Activated T-helper 1 cell treated with anti-CD3 and anti-CD28 coated beads, Interleukin-12 subunit alpha, Interleukin-12 subunit beta, Interleukin-2, Interleukin-4 antibody, amounts not matched to agents 30 ng/mL and 10 ng/mL and 1 ng/mL, durations not matched to agents 14 hours and 24 hours and 36 hours (primary cell): ENCODE data around the gene PTTG2. TPM values are rescaled to one million over a fixed set of nuclear protein-coding genes. Genes with fewer than 3 reads are reported as not detected.

Source experiments
- DNase-seq: peaks from one replicate; pipeline ENCODE4 v3.0.0; 2021; ENCODE audit warnings: low spot score
- H3K27ac Mint-ChIP-seq: one replicate; pipeline ENCODE4 v1.8.0; 2021; ENCODE audit warnings: mild to moderate bottlenecking, mixed read lengths
- H3K27me3 Mint-ChIP-seq: one replicate; pipeline ENCODE4 v1.8.0; 2022; ENCODE audit warnings: mild to moderate bottlenecking, moderate library complexity, mixed read lengths; ENCODE audit not compliant: insufficient read depth
- H3K36me3 Mint-ChIP-seq: one replicate; pipeline ENCODE4 v1.8.0; 2021; ENCODE audit warnings: low read depth, mixed read lengths
- H3K4me1 Mint-ChIP-seq: one replicate; pipeline ENCODE4 v1.8.0; 2021; ENCODE audit warnings: low read depth, mixed read lengths
- H3K4me3 Mint-ChIP-seq: one replicate; pipeline ENCODE4 v1.8.0; 2021; ENCODE audit warnings: mild to moderate bottlenecking, moderate library complexity, mixed read lengths
- H3K9me3 Mint-ChIP-seq: one replicate; pipeline ENCODE4 v1.8.0; 2021; ENCODE audit warnings: mixed read lengths
- intact Hi-C: fragments of 100-400 bp; cut with micrococcal nuclease; formaldehyde crosslinking; loops from one replicate; pipeline ENCODE4 v1.15.1; 2024
- total RNA-seq: library from RNA; stranded (reverse); gene quantifications from 2 replicates; pipeline ENCODE4 v1.2.3, GENCODE V29; 2022

PTTG2 gene
- total RNA-seq, 1 donor from 2014 or later = 0.29 TPM

DNA sequence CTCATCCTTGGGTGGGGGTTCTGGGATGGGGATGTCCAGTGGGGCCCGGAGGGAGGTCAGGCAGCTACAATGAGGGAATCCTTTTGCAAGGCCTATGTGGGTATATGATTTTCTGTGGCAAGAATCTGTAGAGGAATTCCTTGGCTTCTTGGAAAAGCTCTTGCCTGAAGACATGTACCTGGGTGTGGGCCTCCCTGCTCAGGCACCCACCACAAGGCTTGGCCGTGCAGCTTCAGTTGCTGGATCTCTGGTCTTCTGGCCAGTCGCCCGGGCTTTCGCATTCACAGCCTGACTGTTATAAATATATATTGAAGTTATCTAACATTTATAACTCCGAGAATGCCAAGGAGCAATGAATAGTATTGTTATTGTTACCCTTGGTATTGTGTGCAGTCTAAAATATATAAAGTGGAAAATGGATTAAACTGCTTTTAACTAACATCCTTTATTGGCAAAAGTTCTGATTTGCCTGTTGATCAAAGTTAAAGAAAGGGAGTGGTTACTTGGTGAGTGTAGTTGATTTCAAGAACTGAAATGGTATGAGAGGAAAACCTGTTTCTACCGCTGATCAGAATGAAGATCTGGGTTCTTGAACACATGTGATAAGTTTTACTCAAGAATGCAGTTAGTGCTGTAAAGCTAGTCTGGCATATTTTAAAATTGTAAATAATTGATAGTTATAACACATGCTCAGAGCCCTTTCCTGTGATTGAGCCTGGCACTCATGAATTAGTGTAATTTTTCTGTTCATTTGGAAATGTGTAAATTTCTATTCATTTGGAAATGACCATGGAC is 36.0 kb downstream of the PTTG2 start:
- Mint-ChIP-seq H3K27ac (no peak overlapping the region), H3K27me3 (no peaks in the 10 kb centered on the region), H3K4me3 (no peak overlapping the region), H3K9me3 (no peaks in the 10 kb centered on the region), H3K4me1 (peaks cover 29% of the 10 kb centered on the region), H3K36me3 (peaks cover 3% of the 10 kb centered on the region)
- no peak for DNase-seq
- intact Hi-C loops = no loop called here

- intact Hi-C loops = no loop called here
- no peak for DNase-seq
- Mint-ChIP-seq H3K27ac (no peak overlapping the region), H3K4me1 (peaks cover 39% of the 10 kb centered on the region), H3K9me3 (no peaks in the 10 kb centered on the region), H3K27me3 (no peaks in the 10 kb centered on the region), H3K4me3 (no peak overlapping the region), H3K36me3 (peaks cover 2% of the 10 kb centered on the region)
These were observed 38.0 kb downstream of the PTTG2 start for GRCh38 chr4:37998226-37998625.

- no peaks in the 10 kb centered on the region for H3K9me3 Mint-ChIP-seq
- H3K27ac Mint-ChIP-seq = peak overlapping the region; percentile 9
- no peaks in the 10 kb centered on the region for H3K27me3 Mint-ChIP-seq
- peaks cover 2% of the 10 kb centered on the region for H3K36me3 Mint-ChIP-seq
- no peak for DNase-seq
- H3K4me3 Mint-ChIP-seq = no peak overlapping the region
- peaks cover 40% of the 10 kb centered on the region for H3K4me1 Mint-ChIP-seq
- intact Hi-C loops = no loop called here
These were observed 39.0 kb downstream of the PTTG2 start for GRCh38 chr4:37999000-37999716.

DNA sequence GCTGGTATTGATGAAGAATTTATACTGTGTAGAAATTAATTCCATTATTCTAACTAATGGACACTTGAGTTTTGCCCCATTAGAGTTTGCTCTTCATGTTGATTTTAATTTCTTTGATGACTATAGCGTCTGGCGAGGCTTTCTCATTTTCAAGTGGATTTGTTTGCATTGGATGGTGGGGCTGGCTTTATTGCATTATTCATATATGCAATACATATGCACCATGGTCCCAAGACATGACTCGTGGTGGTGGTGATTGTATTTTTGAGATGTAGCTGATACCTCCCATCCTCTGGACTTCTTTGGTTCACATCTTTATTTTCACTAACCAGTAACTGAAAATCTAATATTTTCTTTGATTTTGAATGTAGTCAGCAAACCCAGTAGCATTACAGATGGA is 39.8 kb downstream of the PTTG2 start:
- H3K9me3 Mint-ChIP-seq = no peaks in the 10 kb centered on the region
- H3K27me3 Mint-ChIP-seq = peaks cover 2% of the 10 kb centered on the region
- H3K27ac Mint-ChIP-seq = no peak overlapping the region
- intact Hi-C loops = no loop called here
- no peak for DNase-seq
- no peak overlapping the region for H3K4me3 Mint-ChIP-seq
- H3K4me1 Mint-ChIP-seq = peaks cover 32% of the 10 kb centered on the region
- H3K36me3 Mint-ChIP-seq = peaks cover 2% of the 10 kb centered on the region

GRCh38 chr4:38001927-38002326 is 41.7 kb downstream of the PTTG2 start:
- H3K4me3 Mint-ChIP-seq = no peak overlapping the region
- no peak overlapping the region for H3K27ac Mint-ChIP-seq
- no peak for DNase-seq
- intact Hi-C loops = no loop called here
- no peaks in the 10 kb centered on the region for H3K9me3 Mint-ChIP-seq
- peaks cover 20% of the 10 kb centered on the region for H3K4me1 Mint-ChIP-seq
- H3K36me3 Mint-ChIP-seq = peaks cover 2% of the 10 kb centered on the region
- H3K27me3 Mint-ChIP-seq = peaks cover 3% of the 10 kb centered on the region

- no peak overlapping the region for H3K4me3 Mint-ChIP-seq
- H3K27me3 Mint-ChIP-seq = peaks cover 3% of the 10 kb centered on the region
- no peak for DNase-seq
- H3K9me3 Mint-ChIP-seq = no peaks in the 10 kb centered on the region
- H3K27ac Mint-ChIP-seq = no peak overlapping the region
- peaks cover 2% of the 10 kb centered on the region for H3K36me3 Mint-ChIP-seq
- peaks cover 20% of the 10 kb centered on the region for H3K4me1 Mint-ChIP-seq
- intact Hi-C loops = no loop called here
These were observed 42.4 kb downstream of the PTTG2 start for GRCh38 chr4:38002451-38003071.

- no peak overlapping the region for H3K27ac Mint-ChIP-seq
- H3K36me3 Mint-ChIP-seq = no peaks in the 10 kb centered on the region
- intact Hi-C loops = no loop called here
- no peaks in the 10 kb centered on the region for H3K9me3 Mint-ChIP-seq
- DNase-seq = no peak
- H3K27me3 Mint-ChIP-seq = peaks cover 3% of the 10 kb centered on the region
- H3K4me1 Mint-ChIP-seq = peaks cover 20% of the 10 kb centered on the region
- H3K4me3 Mint-ChIP-seq = no peak overlapping the region
These were observed 42.9 kb downstream of the PTTG2 start for GRCh38 chr4:38003102-38003501.

DNA sequence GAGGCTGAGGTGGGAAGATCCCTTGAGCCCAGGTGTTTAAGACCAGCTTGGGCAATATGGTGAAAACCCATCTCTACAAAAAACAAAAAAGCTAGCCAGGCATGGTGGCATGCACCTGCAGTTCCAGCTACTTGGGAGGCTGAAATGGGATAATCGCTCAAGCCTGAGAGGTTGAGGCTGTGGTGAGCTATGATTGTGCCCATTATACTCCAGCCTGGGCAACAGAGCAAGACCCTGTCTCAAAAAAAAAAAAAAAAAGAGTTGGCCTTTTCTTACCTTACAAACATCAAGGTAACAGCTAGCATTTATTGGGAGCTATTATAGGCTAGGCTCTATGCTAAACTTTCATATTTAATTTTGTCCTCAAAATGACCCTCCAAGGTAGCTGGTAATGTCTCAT is 43.4 kb downstream of the PTTG2 start:
- no peaks in the 10 kb centered on the region for H3K9me3 Mint-ChIP-seq
- H3K4me3 Mint-ChIP-seq = no peak overlapping the region
- peaks cover 20% of the 10 kb centered on the region for H3K4me1 Mint-ChIP-seq

DNA sequence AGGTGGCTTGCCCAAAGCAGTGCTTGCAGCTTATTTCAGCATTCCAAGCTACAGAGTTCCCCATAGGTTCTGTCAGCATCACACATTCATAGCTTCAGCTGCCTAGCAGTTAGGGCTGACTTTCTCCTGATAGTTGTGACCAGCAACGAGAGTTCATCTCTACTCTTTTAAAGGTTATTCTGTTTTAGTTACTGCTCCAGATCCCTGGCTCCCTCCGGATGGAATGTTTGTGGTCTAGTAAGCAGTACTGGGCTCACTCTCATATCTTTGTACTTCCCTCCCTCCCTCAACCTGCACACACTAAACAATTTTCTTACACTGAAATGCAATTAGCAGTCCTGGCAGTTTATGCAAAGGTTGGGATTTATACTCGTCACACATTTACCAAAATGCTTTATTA is 43.9 kb downstream of the PTTG2 start:
- no peak overlapping the region for H3K4me3 Mint-ChIP-seq
- DNase-seq = no peak
- H3K9me3 Mint-ChIP-seq = no peaks in the 10 kb centered on the region
- H3K36me3 Mint-ChIP-seq = no peaks in the 10 kb centered on the region
- intact Hi-C loops = no loop called here
- no peak overlapping the region for H3K27ac Mint-ChIP-seq
- H3K4me1 Mint-ChIP-seq = peaks cover 20% of the 10 kb centered on the region
- H3K27me3 Mint-ChIP-seq = peaks cover 3% of the 10 kb centered on the region

More for the DNA sequence above, 43.4 kb downstream of the PTTG2 start:
- Mint-ChIP-seq H3K27ac (no peak overlapping the region), H3K36me3 (no peaks in the 10 kb centered on the region), H3K27me3 (peaks cover 3% of the 10 kb centered on the region)
- intact Hi-C loops = no loop called here
- no peak for DNase-seq

GRCh38 chr4:38004887-38005286 is 44.7 kb downstream of the PTTG2 start:
- Mint-ChIP-seq H3K4me1 (peaks cover 12% of the 10 kb centered on the region), H3K4me3 (no peak overlapping the region), H3K36me3 (no peaks in the 10 kb centered on the region), H3K9me3 (no peaks in the 10 kb centered on the region), H3K27ac (no peak overlapping the region), H3K27me3 (peaks cover 3% of the 10 kb centered on the region)
- intact Hi-C loops = no loop called here
- DNase-seq = no peak

DNA sequence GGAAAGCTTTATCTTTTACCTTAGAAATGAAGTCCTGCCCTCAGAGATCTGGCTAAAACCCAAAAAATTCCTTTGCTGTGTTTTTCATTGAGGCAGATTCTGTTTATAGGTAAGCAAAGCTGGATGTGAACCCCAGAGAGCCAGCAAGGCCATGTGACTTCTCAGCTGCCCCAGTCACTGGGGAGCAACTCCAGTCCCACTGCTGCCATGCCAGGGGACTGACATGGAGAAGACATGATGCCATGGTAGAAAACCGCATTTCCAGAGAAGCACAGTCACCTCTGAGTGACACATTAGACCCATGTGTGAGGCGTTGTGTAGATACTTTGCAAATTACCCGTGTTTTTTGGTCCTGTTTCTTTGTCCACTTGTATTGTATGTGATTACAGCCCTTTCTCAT is 45.4 kb downstream of the PTTG2 start:
- Mint-ChIP-seq H3K27me3 (peaks cover 3% of the 10 kb centered on the region), H3K4me3 (no peak overlapping the region), H3K9me3 (no peaks in the 10 kb centered on the region), H3K4me1 (peaks cover 11% of the 10 kb centered on the region), H3K36me3 (no peaks in the 10 kb centered on the region), H3K27ac (no peak overlapping the region)
- intact Hi-C loops = no loop called here
- DNase-seq = no peak

- H3K4me1 Mint-ChIP-seq = peaks cover 15% of the 10 kb centered on the region
- peaks cover 3% of the 10 kb centered on the region for H3K27me3 Mint-ChIP-seq
- DNase-seq = no peak
- H3K9me3 Mint-ChIP-seq = no peaks in the 10 kb centered on the region
- intact Hi-C loops = no loop called here
- no peaks in the 10 kb centered on the region for H3K36me3 Mint-ChIP-seq
- no peak overlapping the region for H3K27ac Mint-ChIP-seq
- no peak overlapping the region for H3K4me3 Mint-ChIP-seq
These were observed 47.4 kb downstream of the PTTG2 start for GRCh38 chr4:38007645-38008044.

GRCh38 chr4:38008571-38009021 is 48.4 kb downstream of the PTTG2 start:
- intact Hi-C loops = no loop called here
- peaks cover 3% of the 10 kb centered on the region for H3K27me3 Mint-ChIP-seq
- DNase-seq = no peak
- H3K4me3 Mint-ChIP-seq = no peak overlapping the region
- no peak overlapping the region for H3K27ac Mint-ChIP-seq
- no peaks in the 10 kb centered on the region for H3K36me3 Mint-ChIP-seq
- H3K9me3 Mint-ChIP-seq = no peaks in the 10 kb centered on the region
- H3K4me1 Mint-ChIP-seq = peaks cover 8% of the 10 kb centered on the region
